ENCODE data around the gene APP.
"Not testable (repeated sequence)": the region's sequence is repeated elsewhere in the genome, so short reads cannot be mapped to it uniquely, and the experiment has no call there.

The APP gene

GRCh38 chr21:26047279-26047967 lies 123.1 kb downstream of the APP start:
- no peaks in the 10 kb centered on the region for H3K4me1 ChIP-seq (ENCODE audit: control insufficient read depth, insufficient read depth, low read length)
- no peaks in the 10 kb centered on the region for H3K27me3 ChIP-seq (ENCODE audit: control insufficient read depth in 1 of 2, insufficient read depth in 2 of 2, low read length in 2 of 2)
- H3K9ac ChIP-seq (ENCODE audit: low read length in 2 of 2): no peak overlapping the region
- no peak overlapping the region for H3K4me3 ChIP-seq (ENCODE audit: low read length in 2 of 2)
- H3K9me3 ChIP-seq (ENCODE audit: control insufficient read depth in 2 of 2, low read length in 2 of 2): no peaks in the 10 kb centered on the region
- H3K27ac ChIP-seq (ENCODE audit: low read length): no peak overlapping the region
- H3K36me3 ChIP-seq (ENCODE audit: control insufficient read depth in 2 of 2, insufficient read depth in 2 of 2, low read length in 2 of 2): peaks cover 15 to 22% of the 10 kb centered on the region in 2 donors

GRCh38 chr21:26043891-26044290 lies 126.7 kb downstream of the APP start:
- Histone ChIP-seq H3K36me3 (ENCODE audit: control insufficient read depth in 2 of 2, insufficient read depth in 2 of 2, low read length in 2 of 2) (peaks cover under 1% of the 10 kb centered on the region in 2 donors), H3K4me1 (ENCODE audit: control insufficient read depth, insufficient read depth, low read length) (no peaks in the 10 kb centered on the region), H3K27me3 (ENCODE audit: control insufficient read depth in 1 of 2, insufficient read depth in 2 of 2, low read length in 2 of 2) (no peaks in the 10 kb centered on the region), H3K4me3 (ENCODE audit: low read length in 2 of 2) (no peak overlapping the region), H3K9ac (ENCODE audit: low read length in 2 of 2) (no peak overlapping the region), H3K9me3 (ENCODE audit: control insufficient read depth in 2 of 2, low read length in 2 of 2) (no peaks in the 10 kb centered on the region), H3K27ac (ENCODE audit: low read length) (no peak overlapping the region)

- Histone ChIP-seq H3K27ac (ENCODE audit: low read length) (no peak overlapping the region), H3K27me3 (ENCODE audit: control insufficient read depth in 1 of 2, insufficient read depth in 2 of 2, low read length in 2 of 2) (no peaks in the 10 kb centered on the region)
Measured at GRCh38 chr21:26042181-26042876, 128.2 kb downstream of the APP start.

GRCh38 chr21:26041431-26042180 lies 129.0 kb downstream of the APP start:
- H3K36me3 ChIP-seq (ENCODE audit: control insufficient read depth in 2 of 2, insufficient read depth in 2 of 2, low read length in 2 of 2): no peaks in the 10 kb centered on the region
- no peak overlapping the region for H3K9ac ChIP-seq (ENCODE audit: low read length in 2 of 2)
- no peaks in the 10 kb centered on the region for H3K4me1 ChIP-seq (ENCODE audit: control insufficient read depth, insufficient read depth, low read length)
- H3K27ac ChIP-seq (ENCODE audit: low read length): no peak overlapping the region
- no peaks in the 10 kb centered on the region for H3K9me3 ChIP-seq (ENCODE audit: control insufficient read depth in 2 of 2, low read length in 2 of 2)
- H3K4me3 ChIP-seq (ENCODE audit: low read length in 2 of 2): no peak overlapping the region
- no peaks in the 10 kb centered on the region for H3K27me3 ChIP-seq (ENCODE audit: control insufficient read depth in 1 of 2, insufficient read depth in 2 of 2, low read length in 2 of 2)

More at GRCh38 chr21:26042181-26042876, 128.2 kb downstream of the APP start:
- Histone ChIP-seq H3K4me3 (ENCODE audit: low read length in 2 of 2) (no peak overlapping the region), H3K9me3 (ENCODE audit: control insufficient read depth in 2 of 2, low read length in 2 of 2) (no peaks in the 10 kb centered on the region), H3K4me1 (ENCODE audit: control insufficient read depth, insufficient read depth, low read length) (no peaks in the 10 kb centered on the region), H3K36me3 (ENCODE audit: control insufficient read depth in 2 of 2, insufficient read depth in 2 of 2, low read length in 2 of 2) (no peaks in the 10 kb centered on the region), H3K9ac (ENCODE audit: low read length in 2 of 2) (no peak overlapping the region)

- no peaks in the 10 kb centered on the region for H3K27me3 ChIP-seq (ENCODE audit: control insufficient read depth in 1 of 2, insufficient read depth in 2 of 2, low read length in 2 of 2)
- no peak overlapping the region for H3K27ac ChIP-seq (ENCODE audit: low read length)
- no peak overlapping the region for H3K4me3 ChIP-seq (ENCODE audit: low read length in 2 of 2)
- H3K36me3 ChIP-seq (ENCODE audit: control insufficient read depth in 2 of 2, insufficient read depth in 2 of 2, low read length in 2 of 2): peaks cover 3 to 5% of the 10 kb centered on the region in 2 donors
- no peaks in the 10 kb centered on the region for H3K9me3 ChIP-seq (ENCODE audit: control insufficient read depth in 2 of 2, low read length in 2 of 2)
- no peak overlapping the region for H3K9ac ChIP-seq (ENCODE audit: low read length in 2 of 2)
- H3K4me1 ChIP-seq (ENCODE audit: control insufficient read depth, insufficient read depth, low read length): no peaks in the 10 kb centered on the region
Measured at GRCh38 chr21:26036916-26037315, 133.7 kb downstream of the APP start.

GRCh38 chr21:26032263-26032662 lies 138.3 kb downstream of the APP start:
- Histone ChIP-seq H3K27me3 (ENCODE audit: control insufficient read depth in 1 of 2, insufficient read depth in 2 of 2, low read length in 2 of 2) (no peaks in the 10 kb centered on the region), H3K4me1 (ENCODE audit: control insufficient read depth, insufficient read depth, low read length) (peaks cover 2% of the 10 kb centered on the region), H3K27ac (ENCODE audit: low read length) (no peak overlapping the region), H3K9me3 (ENCODE audit: control insufficient read depth in 2 of 2, low read length in 2 of 2) (no peaks in the 10 kb centered on the region), H3K36me3 (ENCODE audit: control insufficient read depth in 2 of 2, insufficient read depth in 2 of 2, low read length in 2 of 2) (peaks cover 6 to 7% of the 10 kb centered on the region in 2 donors), H3K4me3 (ENCODE audit: low read length in 2 of 2) (no peak overlapping the region), H3K9ac (ENCODE audit: low read length in 2 of 2) (no peak overlapping the region)

- no peak overlapping the region for H3K9ac ChIP-seq (ENCODE audit: low read length in 2 of 2)
- peaks cover 2% of the 10 kb centered on the region for H3K4me1 ChIP-seq (ENCODE audit: control insufficient read depth, insufficient read depth, low read length)
- H3K27ac ChIP-seq (ENCODE audit: low read length): no peak overlapping the region
- no peaks in the 10 kb centered on the region for H3K27me3 ChIP-seq (ENCODE audit: control insufficient read depth in 1 of 2, insufficient read depth in 2 of 2, low read length in 2 of 2)
- H3K4me3 ChIP-seq (ENCODE audit: low read length in 2 of 2): no peak overlapping the region
- H3K36me3 ChIP-seq (ENCODE audit: control insufficient read depth in 2 of 2, insufficient read depth in 2 of 2, low read length in 2 of 2): peaks cover 4 to 6% of the 10 kb centered on the region in 2 donors
- no peaks in the 10 kb centered on the region for H3K9me3 ChIP-seq (ENCODE audit: control insufficient read depth in 2 of 2, low read length in 2 of 2)
Measured at GRCh38 chr21:26028183-26028582, 142.4 kb downstream of the APP start.

- no peak overlapping the region for H3K27ac ChIP-seq (ENCODE audit: low read length)
- no peak overlapping the region for H3K4me3 ChIP-seq (ENCODE audit: low read length in 2 of 2)
- H3K9me3 ChIP-seq (ENCODE audit: control insufficient read depth in 2 of 2, low read length in 2 of 2): no peaks in the 10 kb centered on the region
- H3K27me3 ChIP-seq (ENCODE audit: control insufficient read depth in 1 of 2, insufficient read depth in 2 of 2, low read length in 2 of 2): no peaks in the 10 kb centered on the region
- peaks cover 4 to 6% of the 10 kb centered on the region in 2 donors for H3K36me3 ChIP-seq (ENCODE audit: control insufficient read depth in 2 of 2, insufficient read depth in 2 of 2, low read length in 2 of 2)
- H3K4me1 ChIP-seq (ENCODE audit: control insufficient read depth, insufficient read depth, low read length): peaks cover 2% of the 10 kb centered on the region
- no peak overlapping the region for H3K9ac ChIP-seq (ENCODE audit: low read length in 2 of 2)
Measured at GRCh38 chr21:26027696-26028095, 142.9 kb downstream of the APP start.

GRCh38 chr21:26025536-26026512 lies 144.7 kb downstream of the APP start:
- H3K9me3 ChIP-seq (ENCODE audit: control insufficient read depth in 2 of 2, low read length in 2 of 2): no peaks in the 10 kb centered on the region
- H3K9ac ChIP-seq (ENCODE audit: low read length in 2 of 2): no peak overlapping the region
- H3K27me3 ChIP-seq (ENCODE audit: control insufficient read depth in 1 of 2, insufficient read depth in 2 of 2, low read length in 2 of 2): no peaks in the 10 kb centered on the region
- no peak overlapping the region for H3K27ac ChIP-seq (ENCODE audit: low read length)
- no peak overlapping the region for H3K4me3 ChIP-seq (ENCODE audit: low read length in 2 of 2)
- no peaks in the 10 kb centered on the region for H3K4me1 ChIP-seq (ENCODE audit: control insufficient read depth, insufficient read depth, low read length)
- H3K36me3 ChIP-seq (ENCODE audit: control insufficient read depth in 2 of 2, insufficient read depth in 2 of 2, low read length in 2 of 2): peaks cover 0 to 3% of the 10 kb centered on the region in 2 donors

- not testable (repeated sequence) for H3K4me3 ChIP-seq (ENCODE audit: low read length in 2 of 2); H3K4me1 ChIP-seq (ENCODE audit: control insufficient read depth, insufficient read depth, low read length); H3K9ac ChIP-seq (ENCODE audit: low read length in 2 of 2); H3K27ac ChIP-seq (ENCODE audit: low read length); H3K36me3 ChIP-seq (ENCODE audit: control insufficient read depth in 2 of 2, insufficient read depth in 2 of 2, low read length in 2 of 2); H3K27me3 ChIP-seq (ENCODE audit: control insufficient read depth in 1 of 2, insufficient read depth in 2 of 2, low read length in 2 of 2); H3K9me3 ChIP-seq (ENCODE audit: control insufficient read depth in 2 of 2, low read length in 2 of 2)
Measured at GRCh38 chr21:26023406-26023805, 147.2 kb downstream of the APP start.
